Stomach (tissue), 4 donors: Measurements from ENCODE around the gene RSAD1.

Experiments
- CTCF ChIP-seq, 7 experiments: fragments of 450-650 bp in 4 of 7; fragments of 200-600 bp in 3 of 7; sonication (generic) in 3 of 7; IDR thresholded peaks; one replicate each; pipeline ENCODE4 v1.5.1; 2016 to 2019; ENCODE audit warnings: antibody characterized with exemption in 7 of 7, control low read depth in 2 of 7, mild to moderate bottlenecking in 1 of 7
- POLR2A ChIP-seq, 4 donors: fragments of 450-650 bp; IDR thresholded peaks; one replicate each; pipeline ENCODE4 v1.6.1; 2016; ENCODE audit warnings: antibody characterized with exemption in 4 of 4, control low read depth in 2 of 4, mild to moderate bottlenecking in 1 of 4, moderate library complexity in 1 of 4

GRCh38 chr17:50523208-50523607 lies 44.5 kb downstream of the RSAD1 start:
- TF ChIP-seq POLR2A (IDR thresholded peaks at IDR 0.05) (no peak), CTCF (IDR thresholded peaks at IDR 0.05) (no peak)
